A549 (cell line): Measurements from ENCODE around the gene DHTKD1. TPM values are rescaled to one million over a fixed set of nuclear protein-coding genes. Genes with fewer than 3 reads are reported as not detected.
"Not testable (repeated sequence)": the region's sequence is repeated elsewhere in the genome, so short reads cannot be mapped to it uniquely, and the experiment has no call there.

Experiments used
- ATAC-seq, 2 experiments: fragments of 200-7000 bp in 1 of 2; fragments of >200 bp in 1 of 2; cut with Nextera tagmentation in 1 of 2; cut with Tn5 transposase in 1 of 2; 3 replicates each; pipeline versions ENCODE4 v1.8.0 to v1.9.1; 2018 to 2020; ENCODE audit warnings: mild to moderate bottlenecking in 1 of 2, moderate library complexity in 1 of 2
- CTCF ChIA-PET: fragments of 300-600 bp; sonication (Branson Sonifier 250); formaldehyde crosslinking; extraction: SDS; loops from one replicate; lab custom pipeline; 2021; ENCODE audit warnings: antibody characterized with exemption, inconsistent platforms; lab: Yijun Ruan, JAX
- POLR2A ChIA-PET: fragments of 350-600 bp; formaldehyde crosslinking; extraction: SDS; loops from one replicate; lab custom pipeline; 2021; ENCODE audit warnings: antibody characterized with exemption, inconsistent platforms; lab: Yijun Ruan, JAX
- DNase-seq, 2 experiments: peaks; one replicate each; pipeline versions ENCODE4 v3.0.0 to v3.0.0-alpha.2; 2011 to 2016; ENCODE audit warnings: low read depth in 1 of 2, low spot score in 1 of 2
- FAIRE-seq: peaks from 2 replicates; lab custom pipeline; 2011; peaks lifted over from hg19 to GRCh38; lab: Jason Lieb, UNC
- H3K27ac ChIP-seq, 2 experiments: fragments of >200 bp; sonication (Bioruptor Twin); formaldehyde crosslinking; 3 replicates each; pipeline ENCODE4 v1.5.1; 2016 to 2017
- H3K4me1 ChIP-seq: fragments of >200 bp; sonication (Bioruptor Twin); formaldehyde crosslinking; 3 replicates; pipeline ENCODE4 v1.6.1; 2016
- H3K4me2 ChIP-seq: fragments of >200 bp; sonication (Bioruptor Twin); formaldehyde crosslinking; 3 replicates; pipeline ENCODE4 v1.6.1; 2016
- H3K4me3 ChIP-seq: fragments of >200 bp; sonication (Bioruptor Twin); formaldehyde crosslinking; 3 replicates; pipeline ENCODE4 v1.5.1; 2016
- H3K9me3 ChIP-seq: fragments of >200 bp; sonication (Bioruptor Twin); formaldehyde crosslinking; 3 replicates; pipeline ENCODE4 v1.6.1; 2016
- BHLHE40 ChIP-seq: IDR thresholded peaks from 2 replicates; pipeline ENCODE4 v1.6.1; 2012; ENCODE audit warnings: low read depth, low read length, inconsistent platforms
- FOSL2 ChIP-seq, 2 experiments: fragments of 450-650 bp in 1 of 2; fragments of >200 bp in 1 of 2; sonication (Bioruptor Twin) in 1 of 2; formaldehyde crosslinking; IDR thresholded peaks; 2 replicates each; pipeline versions ENCODE4 v1.5.0 to v1.6.1; 2016 to 2020; ENCODE audit warnings: mild to moderate bottlenecking in 1 of 2, moderate library complexity in 1 of 2
- HDAC2 ChIP-seq: fragments of 200-600 bp; sonication (generic); IDR thresholded peaks from 2 replicates; pipeline ENCODE4 v1.6.1; 2016
- HOXB13 ChIP-seq: fragments of 250-450 bp; sonication (Bioruptor Pico); IDR thresholded peaks from 2 replicates; pipeline ENCODE4 v1.5.0; 2020; ENCODE audit warnings: low read depth, mild to moderate bottlenecking, moderate library complexity
- MAX ChIP-seq: IDR thresholded peaks from 2 replicates; pipeline ENCODE4 v1.6.1; 2012
- MAZ ChIP-seq: fragments of 150-350 bp; IDR thresholded peaks from 2 replicates; pipeline ENCODE4 v1.6.1; 2014; ENCODE audit warnings: antibody characterized with exemption, low read depth, low read length, borderline replicate concordance
- NR3C1 ChIP-seq: fragments of >200 bp; sonication (Bioruptor Twin); formaldehyde crosslinking; IDR thresholded peaks from 3 replicates; pipeline ENCODE4 v1.6.1; 2017
- RCOR1 ChIP-seq: fragments of 150-350 bp; IDR thresholded peaks from 2 replicates; pipeline ENCODE4 v1.6.1; 2014; ENCODE audit warnings: antibody characterized with exemption, low read length, low read depth
- RFX5 ChIP-seq: fragments of 450-650 bp; IDR thresholded peaks from 2 replicates; pipeline ENCODE4 v1.7.1; 2014; ENCODE audit warnings: antibody characterized with exemption, mild to moderate bottlenecking, moderate library complexity
- SREBF2 ChIP-seq: fragments of 450-650 bp; IDR thresholded peaks from 2 replicates; pipeline ENCODE4 v1.6.1; 2014; ENCODE audit warnings: mild to moderate bottlenecking, moderate library complexity
- TP53 ChIP-seq: fragments of 250-450 bp; sonication (Bioruptor Pico); IDR thresholded peaks from 2 replicates; pipeline ENCODE4 v1.5.0; 2021; ENCODE audit warnings: mild to moderate bottlenecking, moderate library complexity
- ZFP36 ChIP-seq: fragments of 450-650 bp; IDR thresholded peaks from 2 replicates; pipeline ENCODE4 v1.6.1; 2014; ENCODE audit warnings: borderline replicate concordance; ENCODE audit not compliant: partially characterized antibody
- WGBS: methylation state at CpG from one replicate; pipeline ENCODE4 v1.1.6; 2017; ENCODE audit errors: missing lambda C conversion rate; 5-methylcytosine and 5-hydroxymethylcytosine counted together
- polyA plus RNA-seq, 4 experiments: library from polyadenylated mRNA; depleted of rRNA in 3 of 4; stranded (reverse); fragments of >200 nt; fragmentation: RNase III in 1 of 4; extraction: RNeasy Plus Mini Kit Qiagen cat#74134 plus additional on column Dnase treatment in 1 of 4; gene quantifications; 2 replicates in 3 of 4; 3 replicates in 1 of 4; pipeline ENCODE4 v1.2.3, GENCODE V29; 2011 to 2017
- TF ChIP-seq, protein P1 (sequence below): IDR thresholded peaks from 2 replicates; pipeline ENCODE4 v1.6.1; 2012; ENCODE audit warnings: low read depth, borderline replicate concordance
- TF ChIP-seq, protein P2 (sequence below): fragments of 150-350 bp; IDR thresholded peaks from 2 replicates; pipeline ENCODE4 v1.6.1; 2014; ENCODE audit warnings: low read depth, mild to moderate bottlenecking, low read length

Gene DHTKD1
- polyA plus RNA-seq, 2 of the 4 experiments (the other 2 are of a cell fraction), result 11.9 to 23.0 TPM

DNA sequence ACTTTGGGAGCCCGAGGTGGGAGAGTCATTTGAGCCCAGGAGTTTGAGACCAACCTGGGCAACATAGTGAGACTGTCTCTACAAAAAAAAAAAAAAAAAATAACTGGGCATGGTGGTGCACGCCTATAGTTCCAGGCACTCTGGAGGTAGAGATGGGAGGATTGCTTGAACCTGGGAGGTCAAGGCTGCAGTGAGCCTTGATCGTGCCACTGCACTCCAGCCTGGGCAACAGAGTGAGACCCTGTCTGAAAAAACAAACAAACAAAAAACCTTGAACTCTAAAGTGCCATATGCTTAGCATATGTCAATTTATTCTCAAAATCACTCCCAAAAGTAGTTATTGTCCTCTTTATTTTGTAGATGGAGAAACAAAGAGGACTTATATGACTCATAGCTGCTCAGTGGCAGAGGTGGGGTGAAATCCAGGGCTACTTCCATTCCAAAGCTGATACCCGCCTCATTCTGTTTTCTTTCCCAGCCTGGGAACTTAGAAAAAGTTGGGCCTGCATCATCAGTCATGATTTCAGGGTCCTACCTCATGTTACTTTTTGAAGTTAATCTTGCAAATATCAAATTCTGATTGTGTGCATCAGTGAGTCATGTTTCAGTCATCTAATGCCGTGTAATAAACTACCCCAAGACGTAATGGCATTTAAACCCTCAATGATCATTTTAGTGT, 13.3 kb downstream of the DHTKD1 start:
- peak overlapping the region in 1 of 2 experiments; percentile 14; a peak in 1 of 6 replicates for H3K27ac ChIP-seq
- no peaks in the 10 kb centered on the region for H3K9me3 ChIP-seq
- DNase-seq (peak in 1 of 2 experiments; percentile 16), FAIRE-seq (no peak), ATAC-seq (peak; percentile 19 to 33; a peak in 3 of 6 replicates)
- H3K4me3 ChIP-seq, result no peak overlapping the region
- POLR2A ChIA-PET, result no interaction called here
- TF ChIP-seq ZFP36 (no peak), FOSL2 (IDR thresholded peaks at IDR 0.05) (peak; percentile 26; the same call in 1 of the 2 replicates), FOSL2 (CRISPR knock-in tag; IDR thresholded peaks at IDR 0.05) (peak; percentile 46; the same call in 1 of the 2 replicates), BHLHE40 (no peak), NR3C1 (no peak), RCOR1 (no peak)
- CTCF ChIA-PET, result interaction anchor here (0.8 to 1.1 kb wide), 2 partner anchors 37 to 324 kb away, joined by 3 to 4 read pairs; no protein-coding TSS in a partner anchor
- 54% methylated on average over 6 of the region's 6 CpGs for WGBS
- H3K4me1 ChIP-seq, result peaks cover 12% of the 10 kb centered on the region; the same call in 2 of the 3 replicates
- no peak overlapping the region for H3K4me2 ChIP-seq

DNA sequence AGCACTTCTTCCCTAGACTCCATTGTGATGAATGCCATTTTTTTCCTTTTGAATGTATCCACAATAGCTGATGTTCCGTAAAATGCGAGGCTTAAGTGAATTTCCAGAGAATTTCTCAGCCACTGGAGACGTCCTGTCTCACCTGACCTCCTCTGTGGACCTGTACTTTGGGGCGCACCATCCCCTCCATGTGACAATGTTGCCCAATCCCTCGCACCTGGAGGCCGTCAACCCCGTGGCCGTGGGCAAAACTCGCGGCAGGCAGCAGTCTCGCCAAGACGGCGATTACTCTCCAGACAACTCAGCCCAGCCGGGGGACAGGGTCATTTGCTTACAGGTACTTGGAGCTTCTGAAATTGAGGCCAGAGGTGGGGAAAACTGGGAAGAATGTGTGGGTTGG, 20.2 kb downstream of the DHTKD1 start:
- no peak overlapping the region for H3K4me3 ChIP-seq
- no peak for FAIRE-seq
- H3K4me2 ChIP-seq, result no peak overlapping the region
- no peak for TF ChIP-seq MAX
- TF ChIP-seq, protein P1, sequence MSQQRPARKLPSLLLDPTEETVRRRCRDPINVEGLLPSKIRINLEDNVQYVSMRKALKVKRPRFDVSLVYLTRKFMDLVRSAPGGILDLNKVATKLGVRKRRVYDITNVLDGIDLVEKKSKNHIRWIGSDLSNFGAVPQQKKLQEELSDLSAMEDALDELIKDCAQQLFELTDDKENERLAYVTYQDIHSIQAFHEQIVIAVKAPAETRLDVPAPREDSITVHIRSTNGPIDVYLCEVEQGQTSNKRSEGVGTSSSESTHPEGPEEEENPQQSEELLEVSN, result no peak
- TF ChIP-seq HOXB13 (CRISPR knock-in tag), result no peak
- no peak for TF ChIP-seq ZFP36
- TF ChIP-seq, protein P2, sequence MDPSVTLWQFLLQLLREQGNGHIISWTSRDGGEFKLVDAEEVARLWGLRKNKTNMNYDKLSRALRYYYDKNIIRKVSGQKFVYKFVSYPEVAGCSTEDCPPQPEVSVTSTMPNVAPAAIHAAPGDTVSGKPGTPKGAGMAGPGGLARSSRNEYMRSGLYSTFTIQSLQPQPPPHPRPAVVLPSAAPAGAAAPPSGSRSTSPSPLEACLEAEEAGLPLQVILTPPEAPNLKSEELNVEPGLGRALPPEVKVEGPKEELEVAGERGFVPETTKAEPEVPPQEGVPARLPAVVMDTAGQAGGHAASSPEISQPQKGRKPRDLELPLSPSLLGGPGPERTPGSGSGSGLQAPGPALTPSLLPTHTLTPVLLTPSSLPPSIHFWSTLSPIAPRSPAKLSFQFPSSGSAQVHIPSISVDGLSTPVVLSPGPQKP, result no peak
- TF ChIP-seq TP53 (CRISPR knock-in tag), result no peak
- no peak for TF ChIP-seq SREBF2
- no peak for TF ChIP-seq MAZ
- TF ChIP-seq, all 56 proteins: peak for 0
- ChIA-PET CTCF (no interaction called here), POLR2A (no interaction called here)
- Histone ChIP-seq H3K9me3 (no peaks in the 10 kb centered on the region), H3K4me1 (no peaks in the 10 kb centered on the region), H3K27ac (no peak overlapping the region)
- WGBS, result 95% methylated on average over 10 of the region's 14 CpGs
- DNase-seq, result no peak
- ATAC-seq, result no peak

DNA sequence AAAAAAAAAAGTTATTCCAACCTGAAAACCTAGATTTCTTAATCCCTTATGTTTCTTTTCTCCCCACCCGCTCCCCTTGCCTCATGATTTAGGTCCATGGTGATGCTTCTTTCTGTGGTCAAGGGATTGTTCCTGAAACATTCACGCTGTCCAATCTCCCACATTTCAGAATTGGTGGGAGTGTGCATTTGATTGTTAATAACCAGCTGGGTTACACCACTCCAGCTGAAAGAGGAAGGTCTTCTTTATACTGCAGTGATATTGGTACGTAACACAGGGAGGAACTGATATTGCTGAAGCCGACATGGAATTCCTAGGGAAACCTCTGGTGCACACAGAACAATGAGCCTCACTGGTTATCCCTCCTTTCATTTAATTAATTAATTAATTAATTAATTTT, 22.7 kb downstream of the DHTKD1 start:
- no peaks in the 10 kb centered on the region for H3K9me3 ChIP-seq
- CTCF ChIA-PET, result no interaction called here
- H3K4me1 ChIP-seq, result no peaks in the 10 kb centered on the region
- H3K27ac ChIP-seq, result no peak overlapping the region
- H3K4me3 ChIP-seq, result no peak overlapping the region
- DNase-seq (no peak), FAIRE-seq (no peak), ATAC-seq (no peak)
- no peak for TF ChIP-seq RFX5
- TF ChIP-seq HDAC2, result no peak
- POLR2A ChIA-PET, result no interaction called here
- 95% methylated on average over 4 of the region's 4 CpGs for WGBS
- H3K4me2 ChIP-seq, result no peak overlapping the region

DNA sequence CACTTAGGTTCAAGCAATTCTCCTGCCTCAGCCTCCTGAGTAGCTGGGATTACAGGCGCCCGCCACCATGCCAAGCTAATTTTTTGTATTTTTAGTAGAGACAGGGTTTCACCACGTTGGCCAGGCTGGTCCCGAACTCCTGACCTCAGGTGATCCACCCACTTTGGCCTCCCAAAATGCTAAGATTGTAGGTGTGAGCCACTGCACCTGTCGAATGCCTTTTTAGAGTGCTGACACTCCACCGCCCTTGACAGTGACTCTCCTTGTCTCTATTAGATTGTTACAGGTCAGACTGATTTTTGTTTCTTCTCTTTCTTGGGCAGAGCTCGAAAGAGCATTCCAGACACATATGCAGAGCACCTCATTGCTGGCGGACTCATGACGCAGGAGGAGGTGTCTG, 28.6 kb downstream of the DHTKD1 start:
- H3K4me3 ChIP-seq, FAIRE-seq, H3K4me1 ChIP-seq, H3K9me3 ChIP-seq, ATAC-seq, POLR2A ChIA-PET, CTCF ChIA-PET, DNase-seq: not testable (repeated sequence)
- H3K4me2 ChIP-seq, result peak overlapping the region; percentile 8; the same call in 1 of the 3 replicates
- H3K27ac ChIP-seq, result peak overlapping the region in 1 of 2 experiments; percentile 43; a peak in 2 of 6 replicates
- 88% methylated on average over 9 of the region's 9 CpGs for WGBS
